ENCODE measurements around the gene FAM204A. TPM values are rescaled to one million over a fixed set of nuclear protein-coding genes. Genes with fewer than 3 reads are reported as not detected.

Gene FAM204A
- polyA plus RNA-seq, 3 donors: 24.6 to 191 (median 139) TPM

DNA sequence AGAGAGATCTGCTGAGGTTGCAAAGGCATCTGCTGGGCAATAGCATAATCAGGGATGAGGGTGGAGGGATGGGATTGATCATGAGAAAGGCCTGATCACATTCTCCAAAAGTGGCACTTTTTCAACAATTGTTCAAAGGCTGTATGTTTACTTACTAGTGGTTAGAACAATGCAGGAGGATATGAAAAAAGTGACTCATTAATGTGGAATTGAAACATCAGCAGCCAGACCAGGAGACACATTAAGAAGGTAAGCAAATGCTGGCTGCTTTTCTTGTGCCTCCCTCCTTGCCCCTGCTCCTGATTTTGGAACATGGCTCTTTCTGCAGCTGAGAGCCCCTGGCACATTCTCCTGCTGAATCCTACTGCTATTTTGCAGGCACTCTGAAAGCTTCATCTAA, 63.5 kb downstream of the FAM204A start:
- H3K36me3 ChIP-seq (replicated peaks in 1 of 2; ENCODE audit: control insufficient read depth in 1 of 2, insufficient read depth in 2 of 2, low read length in 2 of 2): no peaks in the 10 kb centered on the region
- no peak for DNase-seq
- H3K9me3 ChIP-seq (replicated peaks in 1 of 2; ENCODE audit: control insufficient read depth in 1 of 2, insufficient read depth in 1 of 2, low read length in 2 of 2): peaks cover 10 to 13% of the 10 kb centered on the region in 2 donors
- Mint-ChIP-seq H3K27ac (no peak overlapping the region), H3K9me3 (peaks cover 7 to 24% (median 14%) of the 10 kb centered on the region in 7 donors), H3K36me3 (no peaks in the 10 kb centered on the region), H3K27me3 (ENCODE audit: low read depth in 3 of 3) (peaks cover 4 to 14% (median 11%) of the 10 kb centered on the region in 3 donors), H3K4me1 (no peaks in the 10 kb centered on the region), H3K4me3 (no peak overlapping the region)
- H3K4me1 ChIP-seq (ENCODE audit: control insufficient read depth in 1 of 2, insufficient read depth in 2 of 2, low read length in 2 of 2): no peaks in the 10 kb centered on the region
- no peak overlapping the region for H3K4me2 ChIP-seq (replicated peaks; ENCODE audit: extremely low read depth, low read length, poor library complexity, severe bottlenecking)
- no peaks in the 10 kb centered on the region for H3K27me3 ChIP-seq (ENCODE audit: control insufficient read depth in 2 of 2, insufficient read depth in 2 of 2, low read length in 2 of 2)
- no peak overlapping the region for H3K4me3 ChIP-seq (replicated peaks in 1 of 3; ENCODE audit: low read depth in 2 of 3, low read length in 3 of 3)
- H3K27ac ChIP-seq (ENCODE audit: low read depth in 1 of 2, low read length in 2 of 2): no peak overlapping the region
- no peaks in the 10 kb centered on the region for H3K79me2 ChIP-seq (ENCODE audit: insufficient read depth, low read length)
- no peaks in the 10 kb centered on the region for H4K20me1 ChIP-seq (ENCODE audit: insufficient read depth, low read length)
- TF ChIP-seq, protein P1, sequence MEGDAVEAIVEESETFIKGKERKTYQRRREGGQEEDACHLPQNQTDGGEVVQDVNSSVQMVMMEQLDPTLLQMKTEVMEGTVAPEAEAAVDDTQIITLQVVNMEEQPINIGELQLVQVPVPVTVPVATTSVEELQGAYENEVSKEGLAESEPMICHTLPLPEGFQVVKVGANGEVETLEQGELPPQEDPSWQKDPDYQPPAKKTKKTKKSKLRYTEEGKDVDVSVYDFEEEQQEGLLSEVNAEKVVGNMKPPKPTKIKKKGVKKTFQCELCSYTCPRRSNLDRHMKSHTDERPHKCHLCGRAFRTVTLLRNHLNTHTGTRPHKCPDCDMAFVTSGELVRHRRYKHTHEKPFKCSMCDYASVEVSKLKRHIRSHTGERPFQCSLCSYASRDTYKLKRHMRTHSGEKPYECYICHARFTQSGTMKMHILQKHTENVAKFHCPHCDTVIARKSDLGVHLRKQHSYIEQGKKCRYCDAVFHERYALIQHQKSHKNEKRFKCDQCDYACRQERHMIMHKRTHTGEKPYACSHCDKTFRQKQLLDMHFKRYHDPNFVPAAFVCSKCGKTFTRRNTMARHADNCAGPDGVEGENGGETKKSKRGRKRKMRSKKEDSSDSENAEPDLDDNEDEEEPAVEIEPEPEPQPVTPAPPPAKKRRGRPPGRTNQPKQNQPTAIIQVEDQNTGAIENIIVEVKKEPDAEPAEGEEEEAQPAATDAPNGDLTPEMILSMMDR (IDR thresholded peaks at IDR 0.05): no peak
- H3K9ac ChIP-seq (ENCODE audit: insufficient read depth, low read length, poor library complexity, severe bottlenecking): no peak overlapping the region
- H2AFZ ChIP-seq (ENCODE audit: insufficient read depth, low read depth, low read length, poor library complexity, severe bottlenecking): no peak overlapping the region
- intact Hi-C loops (cut with micrococcal nuclease): no loop called here

DNA sequence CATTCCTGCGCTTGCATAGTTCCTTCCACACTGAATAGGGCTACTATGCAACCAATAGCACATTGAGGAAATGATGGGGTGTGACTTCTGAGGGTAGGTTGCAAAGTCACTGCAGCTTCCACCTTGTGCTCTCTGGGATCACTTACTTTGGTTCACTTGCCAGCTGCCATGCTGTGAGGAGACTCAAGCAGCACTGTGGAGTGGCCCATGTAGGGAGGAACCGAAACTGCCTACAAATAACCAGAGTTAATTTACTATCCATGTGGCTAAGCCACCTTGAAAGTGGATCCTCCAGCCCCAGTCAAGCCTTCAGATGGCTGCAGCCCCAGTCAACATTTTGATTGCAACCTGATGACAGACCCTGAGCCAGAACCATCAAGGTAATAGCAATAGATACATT, 64.3 kb downstream of the FAM204A start:
- H3K4me3 Mint-ChIP-seq: no peak overlapping the region
- Histone ChIP-seq H3K27ac (ENCODE audit: low read depth in 1 of 2, low read length in 2 of 2) (no peak overlapping the region), H4K20me1 (ENCODE audit: insufficient read depth, low read length) (no peaks in the 10 kb centered on the region), H3K36me3 (replicated peaks in 1 of 2; ENCODE audit: control insufficient read depth in 1 of 2, insufficient read depth in 2 of 2, low read length in 2 of 2) (no peaks in the 10 kb centered on the region), H3K4me2 (replicated peaks; ENCODE audit: extremely low read depth, low read length, poor library complexity, severe bottlenecking) (no peak overlapping the region), H3K9me3 (replicated peaks in 1 of 2; ENCODE audit: control insufficient read depth in 1 of 2, insufficient read depth in 1 of 2, low read length in 2 of 2) (peaks cover 10 to 13% of the 10 kb centered on the region in 2 donors), H3K4me1 (ENCODE audit: control insufficient read depth in 1 of 2, insufficient read depth in 2 of 2, low read length in 2 of 2) (no peaks in the 10 kb centered on the region), H2AFZ (ENCODE audit: insufficient read depth, low read depth, low read length, poor library complexity, severe bottlenecking) (no peak overlapping the region), H3K9ac (ENCODE audit: insufficient read depth, low read length, poor library complexity, severe bottlenecking) (no peak overlapping the region), H3K4me3 (replicated peaks in 1 of 3; ENCODE audit: low read depth in 2 of 3, low read length in 3 of 3) (no peak overlapping the region), H3K27me3 (ENCODE audit: control insufficient read depth in 2 of 2, insufficient read depth in 2 of 2, low read length in 2 of 2) (peaks cover under 1 to 3% of the 10 kb centered on the region in 2 donors), H3K79me2 (ENCODE audit: insufficient read depth, low read length) (no peaks in the 10 kb centered on the region)
- no CpG with 5 or more reads among the region's 2 CpGs for WGBS (ENCODE audit: insufficient coverage)
- TF ChIP-seq, protein P1 (IDR thresholded peaks at IDR 0.05): no peak
- H3K27ac Mint-ChIP-seq: no peak overlapping the region
- no peaks in the 10 kb centered on the region for H3K36me3 Mint-ChIP-seq
- no peak for DNase-seq
- H3K27me3 Mint-ChIP-seq (ENCODE audit: low read depth in 3 of 3): peaks cover 2 to 13% (median 11%) of the 10 kb centered on the region in 3 donors
- intact Hi-C loops (cut with micrococcal nuclease): no loop called here
- H3K9me3 Mint-ChIP-seq: peaks cover 7 to 24% (median 14%) of the 10 kb centered on the region in 7 donors
- no peaks in the 10 kb centered on the region for H3K4me1 Mint-ChIP-seq

All from CD14-positive monocyte (primary cell).